A549 (cell line): ENCODE results near the gene CDKN1B. TPM values are rescaled to one million over a fixed set of nuclear protein-coding genes. Genes with fewer than 3 reads are reported as not detected.
A peak's percentile ranks its signal among the peaks of the same experiment; 100 is the strongest.

Source experiments
- ATAC-seq, 2 experiments: fragments of 200-7000 bp in 1 of 2; fragments of >200 bp in 1 of 2; cut with Nextera tagmentation in 1 of 2; cut with Tn5 transposase in 1 of 2; 3 replicates each; pipeline versions ENCODE4 v1.8.0 to v1.9.1; 2018 to 2020; ENCODE audit warnings: mild to moderate bottlenecking in 1 of 2, moderate library complexity in 1 of 2
- CTCF ChIA-PET: fragments of 300-600 bp; sonication (Branson Sonifier 250); formaldehyde crosslinking; extraction: SDS; loops from one replicate; lab custom pipeline; 2021; ENCODE audit warnings: antibody characterized with exemption, inconsistent platforms; lab: Yijun Ruan, JAX
- POLR2A ChIA-PET: fragments of 350-600 bp; formaldehyde crosslinking; extraction: SDS; loops from one replicate; lab custom pipeline; 2021; ENCODE audit warnings: antibody characterized with exemption, inconsistent platforms; lab: Yijun Ruan, JAX
- DNase-seq, 2 experiments: peaks; one replicate each; pipeline versions ENCODE4 v3.0.0 to v3.0.0-alpha.2; 2011 to 2016; ENCODE audit warnings: low read depth in 1 of 2, low spot score in 1 of 2
- FAIRE-seq: peaks from 2 replicates; lab custom pipeline; 2011; peaks lifted over from hg19 to GRCh38; lab: Jason Lieb, UNC
- H3K27ac ChIP-seq, 2 experiments: fragments of >200 bp; sonication (Bioruptor Twin); formaldehyde crosslinking; 3 replicates each; pipeline ENCODE4 v1.5.1; 2016 to 2017
- H3K4me1 ChIP-seq: fragments of >200 bp; sonication (Bioruptor Twin); formaldehyde crosslinking; 3 replicates; pipeline ENCODE4 v1.6.1; 2016
- H3K4me2 ChIP-seq: fragments of >200 bp; sonication (Bioruptor Twin); formaldehyde crosslinking; 3 replicates; pipeline ENCODE4 v1.6.1; 2016
- H3K4me3 ChIP-seq: fragments of >200 bp; sonication (Bioruptor Twin); formaldehyde crosslinking; 3 replicates; pipeline ENCODE4 v1.5.1; 2016
- H3K9me3 ChIP-seq: fragments of >200 bp; sonication (Bioruptor Twin); formaldehyde crosslinking; 3 replicates; pipeline ENCODE4 v1.6.1; 2016
- CBX2 ChIP-seq: fragments of 200-600 bp; sonication (generic); IDR thresholded peaks from 2 replicates; pipeline ENCODE4 v1.6.1; 2016; ENCODE audit warnings: low read depth, mild to moderate bottlenecking, borderline replicate concordance
- CEBPB ChIP-seq, 2 experiments: fragments of >200 bp in 1 of 2; sonication (Bioruptor Twin) in 1 of 2; formaldehyde crosslinking in 1 of 2; IDR thresholded peaks; 2 replicates each; pipeline ENCODE4 v1.6.1; 2012 to 2016
- CHD2 ChIP-seq: fragments of 150-350 bp; IDR thresholded peaks from 2 replicates; pipeline ENCODE4 v1.6.1; 2014; ENCODE audit warnings: low read length; ENCODE audit not compliant: partially characterized antibody
- CHD4 ChIP-seq: fragments of 200-600 bp; sonication (generic); IDR thresholded peaks from 2 replicates; pipeline ENCODE4 v1.6.1; 2016; ENCODE audit warnings: antibody characterized with exemption, mild to moderate bottlenecking, borderline replicate concordance
- FOSL2 ChIP-seq, 2 experiments: fragments of 450-650 bp in 1 of 2; fragments of >200 bp in 1 of 2; sonication (Bioruptor Twin) in 1 of 2; formaldehyde crosslinking; IDR thresholded peaks; 2 replicates each; pipeline versions ENCODE4 v1.5.0 to v1.6.1; 2016 to 2020; ENCODE audit warnings: mild to moderate bottlenecking in 1 of 2, moderate library complexity in 1 of 2
- FOXS1 ChIP-seq: fragments of 250-450 bp; sonication (Bioruptor Pico); IDR thresholded peaks from 2 replicates; pipeline ENCODE4 v1.5.0; 2020; ENCODE audit warnings: mild to moderate bottlenecking, moderate library complexity
- HDAC2 ChIP-seq: fragments of 200-600 bp; sonication (generic); IDR thresholded peaks from 2 replicates; pipeline ENCODE4 v1.6.1; 2016
- HOXA7 ChIP-seq: fragments of 250-450 bp; sonication (Bioruptor Pico); IDR thresholded peaks from 2 replicates; pipeline ENCODE4 v1.5.0; 2020; ENCODE audit warnings: mild to moderate bottlenecking, moderate library complexity
- JUN ChIP-seq, 2 experiments: fragments of >200 bp; sonication (Bioruptor Twin); formaldehyde crosslinking; IDR thresholded peaks; 2 replicates in 1 of 2; 3 replicates in 1 of 2; pipeline ENCODE4 v1.6.1; 2016 to 2017
- JUNB ChIP-seq: fragments of >200 bp; sonication (Bioruptor Twin); formaldehyde crosslinking; IDR thresholded peaks from 2 replicates; pipeline ENCODE4 v1.6.1; 2016
- MYC ChIP-seq: IDR thresholded peaks from 2 replicates; pipeline ENCODE4 v1.6.1; 2012; ENCODE audit warnings: mild to moderate bottlenecking, inconsistent platforms, low read length, improper control_type of control experiment, borderline replicate concordance
- NPAS2 ChIP-seq: fragments of 250-450 bp; sonication (Bioruptor Pico); IDR thresholded peaks from 2 replicates; pipeline ENCODE4 v1.8.0; 2022; ENCODE audit warnings: mild to moderate bottlenecking, moderate library complexity, borderline replicate concordance
- PHF8 ChIP-seq: fragments of 200-600 bp; sonication (generic); IDR thresholded peaks from 2 replicates; pipeline ENCODE4 v1.6.1; 2016; ENCODE audit warnings: low read depth, mild to moderate bottlenecking, antibody characterized with exemption, moderate library complexity, borderline replicate concordance
- RARB ChIP-seq: fragments of 250-450 bp; sonication (Bioruptor Pico); IDR thresholded peaks from 2 replicates; pipeline ENCODE4 v1.8.0; 2021; ENCODE audit warnings: mild to moderate bottlenecking, moderate library complexity
- RFX5 ChIP-seq: fragments of 450-650 bp; IDR thresholded peaks from 2 replicates; pipeline ENCODE4 v1.7.1; 2014; ENCODE audit warnings: antibody characterized with exemption, mild to moderate bottlenecking, moderate library complexity
- SMC3 ChIP-seq: fragments of >200 bp; sonication (Bioruptor Twin); formaldehyde crosslinking; IDR thresholded peaks from 3 replicates; pipeline ENCODE4 v1.6.1; 2018; ENCODE audit warnings: inconsistent platforms
- TFCP2L1 ChIP-seq: fragments of 250-450 bp; sonication (Bioruptor Pico); IDR thresholded peaks from 2 replicates; pipeline ENCODE4 v1.5.0; 2021; ENCODE audit warnings: mild to moderate bottlenecking
- TP53 ChIP-seq: fragments of 250-450 bp; sonication (Bioruptor Pico); IDR thresholded peaks from 2 replicates; pipeline ENCODE4 v1.5.0; 2021; ENCODE audit warnings: mild to moderate bottlenecking, moderate library complexity
- ZC3H11A ChIP-seq: fragments of 450-650 bp; IDR thresholded peaks from 2 replicates; pipeline ENCODE4 v1.6.1; 2014; ENCODE audit warnings: antibody characterized with exemption, mild to moderate bottlenecking
- ZSCAN20 ChIP-seq: fragments of 250-450 bp; sonication (Bioruptor Pico); IDR thresholded peaks from 2 replicates; pipeline ENCODE4 v1.8.0; 2022; ENCODE audit warnings: mild to moderate bottlenecking, moderate library complexity
- WGBS: methylation state at CpG from one replicate; pipeline ENCODE4 v1.1.6; 2017; ENCODE audit errors: missing lambda C conversion rate; 5-methylcytosine and 5-hydroxymethylcytosine counted together
- polyA plus RNA-seq, 4 experiments: library from polyadenylated mRNA; depleted of rRNA in 3 of 4; stranded (reverse); fragments of >200 nt; fragmentation: RNase III in 1 of 4; extraction: RNeasy Plus Mini Kit Qiagen cat#74134 plus additional on column Dnase treatment in 1 of 4; gene quantifications; 2 replicates in 3 of 4; 3 replicates in 1 of 4; pipeline ENCODE4 v1.2.3, GENCODE V29; 2011 to 2017
- TF ChIP-seq, protein P1 (sequence below): fragments of 450-650 bp; IDR thresholded peaks from 2 replicates; pipeline ENCODE4 v1.6.1; 2014; ENCODE audit warnings: antibody characterized with exemption
- TF ChIP-seq, protein P2 (sequence below): IDR thresholded peaks from 2 replicates; pipeline ENCODE4 v1.6.1; 2012
- TF ChIP-seq, protein P3 (sequence below): fragments of >200 bp; sonication (Bioruptor Twin); formaldehyde crosslinking; IDR thresholded peaks from 3 replicates; pipeline ENCODE4 v1.5.1; 2016
- TF ChIP-seq, protein P4 (sequence below): fragments of 150-350 bp; IDR thresholded peaks from 2 replicates; pipeline ENCODE4 v1.6.1; 2014; ENCODE audit warnings: low read depth, mild to moderate bottlenecking, low read length
- TF ChIP-seq, protein P5 (sequence below): fragments of 250-450 bp; sonication (Bioruptor Pico); IDR thresholded peaks from 2 replicates; pipeline ENCODE4 v1.5.0; 2021; ENCODE audit warnings: mild to moderate bottlenecking, moderate library complexity, borderline replicate concordance
- TF ChIP-seq, protein P6 (sequence below): IDR thresholded peaks from 2 replicates; pipeline ENCODE4 v1.6.1; 2012

The CDKN1B gene
- polyA plus RNA-seq, 2 of the 4 experiments (the other 2 are of a cell fraction), result 20.3 to 26.8 TPM

DNA sequence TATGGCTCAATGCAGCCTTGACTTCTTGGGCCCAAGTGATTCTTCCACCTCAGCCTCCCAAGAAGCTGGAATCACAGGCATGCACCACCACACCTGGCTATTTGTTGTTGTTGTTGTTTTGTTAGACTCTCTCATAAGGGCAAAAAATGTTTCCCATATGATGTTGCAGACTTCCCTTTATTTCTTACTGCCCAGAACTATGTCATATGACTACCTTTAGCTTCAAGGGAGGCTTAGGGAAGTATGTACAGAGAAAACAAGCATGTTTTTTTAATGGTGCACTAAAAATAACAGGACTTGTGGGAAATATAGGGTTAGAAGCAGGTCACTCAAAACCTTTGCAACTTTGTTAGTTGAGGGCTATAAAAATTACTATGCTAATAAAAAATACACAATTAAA lies 16.9 kb upstream of the CDKN1B start:
- Histone ChIP-seq H3K27ac (no peak overlapping the region), H3K9me3 (no peaks in the 10 kb centered on the region), H3K4me3 (no peak overlapping the region), H3K4me2 (no peak overlapping the region), H3K4me1 (peaks cover 28% of the 10 kb centered on the region)
- ChIA-PET CTCF (interaction anchor here (1.7 kb wide), 1 partner anchor 44 kb away, joined by 4 read pairs; no protein-coding TSS in a partner anchor), POLR2A (no interaction called here)
- no peak for DNase-seq
- no peak for ATAC-seq
- TF ChIP-seq FOSL2 (IDR thresholded peaks at IDR 0.05) (no peak), FOSL2 (CRISPR knock-in tag; IDR thresholded peaks at IDR 0.05) (no peak), NPAS2 (CRISPR knock-in tag) (no peak), FOXS1 (CRISPR knock-in tag) (no peak)
- TF ChIP-seq, protein P1, sequence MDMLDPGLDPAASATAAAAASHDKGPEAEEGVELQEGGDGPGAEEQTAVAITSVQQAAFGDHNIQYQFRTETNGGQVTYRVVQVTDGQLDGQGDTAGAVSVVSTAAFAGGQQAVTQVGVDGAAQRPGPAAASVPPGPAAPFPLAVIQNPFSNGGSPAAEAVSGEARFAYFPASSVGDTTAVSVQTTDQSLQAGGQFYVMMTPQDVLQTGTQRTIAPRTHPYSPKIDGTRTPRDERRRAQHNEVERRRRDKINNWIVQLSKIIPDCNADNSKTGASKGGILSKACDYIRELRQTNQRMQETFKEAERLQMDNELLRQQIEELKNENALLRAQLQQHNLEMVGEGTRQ, result no peak
- no peak for FAIRE-seq

DNA sequence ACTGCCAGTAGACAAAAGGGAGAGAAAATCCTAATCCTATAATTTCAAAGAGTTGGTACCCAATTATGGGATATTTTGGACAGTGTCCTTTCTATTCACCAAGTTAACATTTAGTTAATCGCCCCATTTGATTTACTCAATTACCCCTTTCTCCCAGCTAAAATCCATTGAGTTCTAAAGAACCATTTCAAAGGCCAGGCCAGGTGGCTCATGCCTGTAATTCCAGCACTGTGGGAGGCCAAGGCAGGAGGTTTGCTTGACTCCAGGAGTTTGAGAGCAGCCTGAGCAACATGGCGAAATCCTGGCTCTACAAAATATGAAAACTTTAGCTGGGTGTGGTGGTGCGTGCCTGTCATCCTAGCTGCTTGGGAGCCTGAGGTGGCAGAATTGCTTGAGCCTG lies 15.7 kb upstream of the CDKN1B start:
- H3K4me2 ChIP-seq, result no peak overlapping the region
- TF ChIP-seq TFCP2L1, result no peak
- no peak overlapping the region for H3K27ac ChIP-seq
- ATAC-seq, result no peak
- no peak for FAIRE-seq
- H3K9me3 ChIP-seq, result no peaks in the 10 kb centered on the region
- 90% methylated on average over 3 of the region's 3 CpGs for WGBS
- ChIA-PET POLR2A (no interaction called here), CTCF (interaction anchor here (0.6 to 3.7 kb wide), 8 partner anchors 16 to 619 kb away, joined by 3 to 26 read pairs (median 4); no protein-coding TSS in a partner anchor)
- no peak overlapping the region for H3K4me3 ChIP-seq
- H3K4me1 ChIP-seq, result peaks cover 24% of the 10 kb centered on the region
- no peak for DNase-seq

DNA sequence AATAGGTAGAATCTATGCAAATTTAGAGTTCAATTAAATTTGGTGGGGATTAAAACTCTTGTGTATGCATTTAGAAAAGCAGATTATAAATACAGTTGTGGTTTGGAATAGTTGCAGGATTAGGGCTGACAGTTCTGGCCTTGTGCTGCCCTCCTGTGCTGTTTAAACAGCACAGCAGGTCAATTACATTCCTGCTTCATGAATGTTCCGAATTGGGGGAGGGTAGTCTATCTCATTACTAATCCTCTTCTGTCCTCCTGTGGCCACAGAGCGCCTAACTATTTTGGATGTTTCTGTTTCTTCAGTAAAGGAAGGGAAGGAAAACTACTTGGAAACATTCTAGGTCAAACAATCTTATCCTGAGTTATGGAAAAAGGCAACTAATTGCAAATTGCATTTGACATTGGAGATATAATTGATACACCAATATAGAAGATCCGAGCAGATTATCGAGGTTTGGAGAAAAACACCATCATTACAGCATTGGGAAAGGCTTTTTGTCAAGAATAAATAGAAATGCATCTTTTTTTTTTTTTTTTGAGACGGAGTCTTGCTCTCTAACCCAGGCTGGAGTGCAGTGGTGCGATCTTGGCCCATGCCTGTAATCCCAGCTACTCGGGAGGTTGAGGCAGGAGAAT lies 12.5 kb upstream of the CDKN1B start:
- H3K4me3 ChIP-seq, result no peak overlapping the region
- peak overlapping the region; percentile 45 to 77 for H3K27ac ChIP-seq
- peak; percentile 87 to 94 for DNase-seq
- H3K4me2 ChIP-seq, result peak overlapping the region; percentile 48
- H3K4me1 ChIP-seq, result peaks cover 14% of the 10 kb centered on the region
- FAIRE-seq, result peak; percentile 95
- ChIA-PET POLR2A (no interaction called here), CTCF (interaction anchor here (0.6 to 3.7 kb wide), 37 partner anchors 11 to 1096 kb away, joined by 3 to 26 read pairs (median 3); partner anchors contain the start of gene CDKN1B)
- peak; percentile 99 to 100 for ATAC-seq
- WGBS, result 14% methylated on average over 7 of the region's 7 CpGs
- no peaks in the 10 kb centered on the region for H3K9me3 ChIP-seq
- 0 out of 2 replicates have a peak, but pooled peaks have one; percentile 29 for TF ChIP-seq MYC
- TF ChIP-seq, protein P2, sequence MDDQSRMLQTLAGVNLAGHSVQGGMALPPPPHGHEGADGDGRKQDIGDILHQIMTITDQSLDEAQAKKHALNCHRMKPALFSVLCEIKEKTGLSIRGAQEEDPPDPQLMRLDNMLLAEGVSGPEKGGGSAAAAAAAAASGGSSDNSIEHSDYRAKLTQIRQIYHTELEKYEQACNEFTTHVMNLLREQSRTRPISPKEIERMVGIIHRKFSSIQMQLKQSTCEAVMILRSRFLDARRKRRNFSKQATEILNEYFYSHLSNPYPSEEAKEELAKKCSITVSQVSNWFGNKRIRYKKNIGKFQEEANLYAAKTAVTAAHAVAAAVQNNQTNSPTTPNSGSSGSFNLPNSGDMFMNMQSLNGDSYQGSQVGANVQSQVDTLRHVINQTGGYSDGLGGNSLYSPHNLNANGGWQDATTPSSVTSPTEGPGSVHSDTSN, result no peak
- TF ChIP-seq CHD4, result no peak
- TF ChIP-seq JUN (IDR thresholded peaks at IDR 0.05), result peak in 1 of 2 experiments; percentile 48; a peak in 1 of 5 replicates
- 0 out of 2 replicates have a peak, but pooled peaks have one; percentile 10 for TF ChIP-seq FOXS1 (CRISPR knock-in tag)
- TF ChIP-seq CBX2, result no peak
- TF ChIP-seq JUNB, result 0 out of 2 replicates have a peak, but pooled peaks have one; percentile 26
- TF ChIP-seq, protein P3, sequence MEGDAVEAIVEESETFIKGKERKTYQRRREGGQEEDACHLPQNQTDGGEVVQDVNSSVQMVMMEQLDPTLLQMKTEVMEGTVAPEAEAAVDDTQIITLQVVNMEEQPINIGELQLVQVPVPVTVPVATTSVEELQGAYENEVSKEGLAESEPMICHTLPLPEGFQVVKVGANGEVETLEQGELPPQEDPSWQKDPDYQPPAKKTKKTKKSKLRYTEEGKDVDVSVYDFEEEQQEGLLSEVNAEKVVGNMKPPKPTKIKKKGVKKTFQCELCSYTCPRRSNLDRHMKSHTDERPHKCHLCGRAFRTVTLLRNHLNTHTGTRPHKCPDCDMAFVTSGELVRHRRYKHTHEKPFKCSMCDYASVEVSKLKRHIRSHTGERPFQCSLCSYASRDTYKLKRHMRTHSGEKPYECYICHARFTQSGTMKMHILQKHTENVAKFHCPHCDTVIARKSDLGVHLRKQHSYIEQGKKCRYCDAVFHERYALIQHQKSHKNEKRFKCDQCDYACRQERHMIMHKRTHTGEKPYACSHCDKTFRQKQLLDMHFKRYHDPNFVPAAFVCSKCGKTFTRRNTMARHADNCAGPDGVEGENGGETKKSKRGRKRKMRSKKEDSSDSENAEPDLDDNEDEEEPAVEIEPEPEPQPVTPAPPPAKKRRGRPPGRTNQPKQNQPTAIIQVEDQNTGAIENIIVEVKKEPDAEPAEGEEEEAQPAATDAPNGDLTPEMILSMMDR, result peak; percentile 100
- no peak for TF ChIP-seq ZC3H11A
- peak in 1 of 2 experiments; percentile 45; a peak in 1 of 4 replicates for TF ChIP-seq CEBPB (IDR thresholded peaks at IDR 0.05)
- TF ChIP-seq, protein P4, sequence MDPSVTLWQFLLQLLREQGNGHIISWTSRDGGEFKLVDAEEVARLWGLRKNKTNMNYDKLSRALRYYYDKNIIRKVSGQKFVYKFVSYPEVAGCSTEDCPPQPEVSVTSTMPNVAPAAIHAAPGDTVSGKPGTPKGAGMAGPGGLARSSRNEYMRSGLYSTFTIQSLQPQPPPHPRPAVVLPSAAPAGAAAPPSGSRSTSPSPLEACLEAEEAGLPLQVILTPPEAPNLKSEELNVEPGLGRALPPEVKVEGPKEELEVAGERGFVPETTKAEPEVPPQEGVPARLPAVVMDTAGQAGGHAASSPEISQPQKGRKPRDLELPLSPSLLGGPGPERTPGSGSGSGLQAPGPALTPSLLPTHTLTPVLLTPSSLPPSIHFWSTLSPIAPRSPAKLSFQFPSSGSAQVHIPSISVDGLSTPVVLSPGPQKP, result no peak
- TF ChIP-seq SMC3, result peak; percentile 100
- TF ChIP-seq TP53 (CRISPR knock-in tag), result no peak
- TF ChIP-seq, protein P5, sequence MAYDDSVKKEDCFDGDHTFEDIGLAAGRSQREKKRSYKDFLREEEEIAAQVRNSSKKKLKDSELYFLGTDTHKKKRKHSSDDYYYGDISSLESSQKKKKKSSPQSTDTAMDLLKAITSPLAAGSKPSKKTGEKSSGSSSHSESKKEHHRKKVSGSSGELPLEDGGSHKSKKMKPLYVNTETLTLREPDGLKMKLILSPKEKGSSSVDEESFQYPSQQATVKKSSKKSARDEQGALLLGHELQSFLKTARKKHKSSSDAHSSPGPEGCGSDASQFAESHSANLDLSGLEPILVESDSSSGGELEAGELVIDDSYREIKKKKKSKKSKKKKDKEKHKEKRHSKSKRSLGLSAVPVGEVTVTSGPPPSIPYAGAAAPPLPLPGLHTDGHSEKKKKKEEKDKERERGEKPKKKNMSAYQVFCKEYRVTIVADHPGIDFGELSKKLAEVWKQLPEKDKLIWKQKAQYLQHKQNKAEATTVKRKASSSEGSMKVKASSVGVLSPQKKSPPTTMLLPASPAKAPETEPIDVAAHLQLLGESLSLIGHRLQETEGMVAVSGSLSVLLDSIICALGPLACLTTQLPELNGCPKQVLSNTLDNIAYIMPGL (CRISPR knock-in tag), result no peak
- TF ChIP-seq, protein P6, sequence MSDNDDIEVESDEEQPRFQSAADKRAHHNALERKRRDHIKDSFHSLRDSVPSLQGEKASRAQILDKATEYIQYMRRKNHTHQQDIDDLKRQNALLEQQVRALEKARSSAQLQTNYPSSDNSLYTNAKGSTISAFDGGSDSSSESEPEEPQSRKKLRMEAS, result no peak
- no peak for TF ChIP-seq RFX5
- 0 out of 2 replicates have a peak, but pooled peaks have one; percentile 13 for TF ChIP-seq FOSL2 (IDR thresholded peaks at IDR 0.05)
- peak; percentile 97 for TF ChIP-seq FOSL2 (CRISPR knock-in tag; IDR thresholded peaks at IDR 0.05)
- no peak for TF ChIP-seq RARB (CRISPR knock-in tag)
- TF ChIP-seq HDAC2, result no peak
- TF ChIP-seq HOXA7 (CRISPR knock-in tag), result no peak
- no peak for TF ChIP-seq ZSCAN20
- TF ChIP-seq PHF8, result no peak
- TF ChIP-seq CHD2, result peak; percentile 69
